A549 (cell line): ENCODE results near the gene TBX5. TPM values are rescaled to one million over a fixed set of nuclear protein-coding genes. Genes with fewer than 3 reads are reported as not detected.

Experiments
- ATAC-seq, 2 experiments: fragments of 200-7000 bp in 1 of 2; fragments of >200 bp in 1 of 2; cut with Nextera tagmentation in 1 of 2; cut with Tn5 transposase in 1 of 2; 3 replicates each; pipeline versions ENCODE4 v1.8.0 to v1.9.1; 2018 to 2020; ENCODE audit warnings: mild to moderate bottlenecking in 1 of 2, moderate library complexity in 1 of 2
- CTCF ChIA-PET: fragments of 300-600 bp; sonication (Branson Sonifier 250); formaldehyde crosslinking; extraction: SDS; loops from one replicate; lab custom pipeline; 2021; ENCODE audit warnings: antibody characterized with exemption, inconsistent platforms; lab: Yijun Ruan, JAX
- POLR2A ChIA-PET: fragments of 350-600 bp; formaldehyde crosslinking; extraction: SDS; loops from one replicate; lab custom pipeline; 2021; ENCODE audit warnings: antibody characterized with exemption, inconsistent platforms; lab: Yijun Ruan, JAX
- DNase-seq, 2 experiments: peaks; one replicate each; pipeline versions ENCODE4 v3.0.0 to v3.0.0-alpha.2; 2011 to 2016; ENCODE audit warnings: low read depth in 1 of 2, low spot score in 1 of 2
- FAIRE-seq: peaks from 2 replicates; lab custom pipeline; 2011; peaks lifted over from hg19 to GRCh38; lab: Jason Lieb, UNC
- H3K27ac ChIP-seq, 2 experiments: fragments of >200 bp; sonication (Bioruptor Twin); formaldehyde crosslinking; 3 replicates each; pipeline ENCODE4 v1.5.1; 2016 to 2017
- H3K4me1 ChIP-seq: fragments of >200 bp; sonication (Bioruptor Twin); formaldehyde crosslinking; 3 replicates; pipeline ENCODE4 v1.6.1; 2016
- H3K4me2 ChIP-seq: fragments of >200 bp; sonication (Bioruptor Twin); formaldehyde crosslinking; 3 replicates; pipeline ENCODE4 v1.6.1; 2016
- H3K4me3 ChIP-seq: fragments of >200 bp; sonication (Bioruptor Twin); formaldehyde crosslinking; 3 replicates; pipeline ENCODE4 v1.5.1; 2016
- H3K9me3 ChIP-seq: fragments of >200 bp; sonication (Bioruptor Twin); formaldehyde crosslinking; 3 replicates; pipeline ENCODE4 v1.6.1; 2016
- CEBPB ChIP-seq, 2 experiments: fragments of >200 bp in 1 of 2; sonication (Bioruptor Twin) in 1 of 2; formaldehyde crosslinking in 1 of 2; IDR thresholded peaks; 2 replicates each; pipeline ENCODE4 v1.6.1; 2012 to 2016
- CHD4 ChIP-seq: fragments of 200-600 bp; sonication (generic); IDR thresholded peaks from 2 replicates; pipeline ENCODE4 v1.6.1; 2016; ENCODE audit warnings: antibody characterized with exemption, mild to moderate bottlenecking, borderline replicate concordance
- FOSB ChIP-seq: fragments of 250-450 bp; sonication (Bioruptor Pico); IDR thresholded peaks from 2 replicates; pipeline ENCODE4 v1.5.0; 2020; ENCODE audit warnings: mild to moderate bottlenecking, moderate library complexity
- FOSL2 ChIP-seq, 2 experiments: fragments of 450-650 bp in 1 of 2; fragments of >200 bp in 1 of 2; sonication (Bioruptor Twin) in 1 of 2; formaldehyde crosslinking; IDR thresholded peaks; 2 replicates each; pipeline versions ENCODE4 v1.5.0 to v1.6.1; 2016 to 2020; ENCODE audit warnings: mild to moderate bottlenecking in 1 of 2, moderate library complexity in 1 of 2
- FOXS1 ChIP-seq: fragments of 250-450 bp; sonication (Bioruptor Pico); IDR thresholded peaks from 2 replicates; pipeline ENCODE4 v1.5.0; 2020; ENCODE audit warnings: mild to moderate bottlenecking, moderate library complexity
- HOXA7 ChIP-seq: fragments of 250-450 bp; sonication (Bioruptor Pico); IDR thresholded peaks from 2 replicates; pipeline ENCODE4 v1.5.0; 2020; ENCODE audit warnings: mild to moderate bottlenecking, moderate library complexity
- KDM5A ChIP-seq: fragments of 200-600 bp; sonication (generic); IDR thresholded peaks from 2 replicates; pipeline ENCODE4 v1.6.1; 2016; ENCODE audit warnings: antibody characterized with exemption, mild to moderate bottlenecking
- POLR2A ChIP-seq: IDR thresholded peaks from 2 replicates; pipeline ENCODE4 v1.6.1; 2012; ENCODE audit warnings: mild to moderate bottlenecking, low read length
- POLR2AphosphoS2 ChIP-seq: conservative IDR thresholded peaks from 2 replicates; pipeline ENCODE4 v1.6.1; 2012; ENCODE audit warnings: low read length, improper control_type of control experiment, inconsistent platforms
- SREBF2 ChIP-seq: fragments of 450-650 bp; IDR thresholded peaks from 2 replicates; pipeline ENCODE4 v1.6.1; 2014; ENCODE audit warnings: mild to moderate bottlenecking, moderate library complexity
- ZC3H11A ChIP-seq: fragments of 450-650 bp; IDR thresholded peaks from 2 replicates; pipeline ENCODE4 v1.6.1; 2014; ENCODE audit warnings: antibody characterized with exemption, mild to moderate bottlenecking
- ZNF302 ChIP-seq: fragments of 250-450 bp; sonication (Bioruptor Pico); IDR thresholded peaks from 2 replicates; pipeline ENCODE4 v1.9.0; 2021; ENCODE audit warnings: inconsistent platforms, mild to moderate bottlenecking, moderate library complexity
- WGBS: methylation state at CpG from one replicate; pipeline ENCODE4 v1.1.6; 2017; ENCODE audit errors: missing lambda C conversion rate; 5-methylcytosine and 5-hydroxymethylcytosine counted together
- polyA plus RNA-seq, 4 experiments: library from polyadenylated mRNA; depleted of rRNA in 3 of 4; stranded (reverse); fragments of >200 nt; fragmentation: RNase III in 1 of 4; extraction: RNeasy Plus Mini Kit Qiagen cat#74134 plus additional on column Dnase treatment in 1 of 4; gene quantifications; 2 replicates in 3 of 4; 3 replicates in 1 of 4; pipeline ENCODE4 v1.2.3, GENCODE V29; 2011 to 2017
- TF ChIP-seq, protein P1 (sequence below): fragments of >200 bp; sonication (Bioruptor Twin); formaldehyde crosslinking; IDR thresholded peaks from 2 replicates; pipeline ENCODE4 v1.6.1; 2016
- TF ChIP-seq, protein P2 (sequence below): fragments of >200 bp; sonication (Bioruptor Twin); formaldehyde crosslinking; IDR thresholded peaks from 3 replicates; pipeline ENCODE4 v1.6.1; 2016

The TBX5 gene
- polyA plus RNA-seq, 2 of the 4 experiments (the other 2 are of a cell fraction) = not detected

DNA sequence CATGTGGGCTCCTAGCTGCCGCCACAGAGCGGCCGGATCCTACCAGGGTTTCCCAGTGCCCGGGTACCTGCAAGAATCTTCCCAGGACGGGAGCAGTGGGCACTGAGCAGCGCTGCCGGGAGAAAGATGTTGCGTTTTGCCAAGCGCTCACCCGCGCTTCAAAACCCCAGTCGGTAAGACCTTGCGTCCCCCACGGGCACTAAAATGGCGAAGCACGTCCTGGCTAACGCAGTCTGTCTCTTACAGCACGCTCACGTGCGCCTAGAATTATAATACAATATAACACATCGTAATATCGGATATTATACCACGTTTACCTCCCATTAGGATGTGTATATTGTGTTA is 35.1 kb upstream of the TBX5 start:
- no peak for FAIRE-seq

DNA sequence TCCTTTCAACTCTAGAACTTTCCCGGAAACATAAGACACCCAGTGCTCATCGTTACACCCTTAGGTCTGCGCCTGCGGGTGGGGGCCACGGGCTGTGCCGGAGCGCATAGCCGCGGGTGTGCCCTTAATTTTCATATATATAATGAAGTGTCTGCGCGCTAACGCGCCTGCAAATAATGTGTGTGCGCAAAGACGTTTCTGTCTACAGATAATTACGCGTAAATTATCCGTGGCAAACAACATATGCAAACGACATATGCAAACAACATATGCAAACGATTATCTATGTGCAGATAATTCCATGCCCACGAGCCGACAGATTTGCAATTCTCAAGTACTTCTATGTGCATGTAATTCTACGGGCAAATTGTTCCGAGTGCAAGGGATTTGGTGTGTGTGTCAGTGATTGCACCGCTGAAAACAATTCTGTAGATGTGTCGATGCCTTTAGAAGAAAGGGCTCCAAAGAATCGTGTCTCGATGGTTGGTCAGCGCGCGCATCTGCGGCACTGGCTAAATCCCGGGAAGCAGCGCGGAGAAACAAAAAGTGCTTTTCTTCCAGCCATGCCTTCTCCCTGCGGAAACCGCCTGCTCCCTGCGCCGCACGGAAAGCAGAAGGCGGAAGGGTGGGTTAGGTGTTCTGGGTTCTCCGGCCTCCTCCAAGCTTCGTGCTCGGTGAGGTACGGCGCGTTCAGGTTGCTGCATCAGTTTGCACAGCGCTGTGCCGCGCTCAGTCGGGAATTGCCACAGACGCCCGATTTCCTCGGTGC is 34.5 kb upstream of the TBX5 start:
- Histone ChIP-seq H3K4me1 (no peaks in the 10 kb centered on the region), H3K27ac (no peak overlapping the region), H3K4me2 (no peak overlapping the region), H3K9me3 (no peaks in the 10 kb centered on the region), H3K4me3 (no peak overlapping the region)
- CTCF ChIA-PET = no interaction called here
- DNase-seq (no peak), FAIRE-seq (no peak), ATAC-seq (no peak)
- 48% methylated on average over 52 of the region's 54 CpGs for WGBS
- POLR2A ChIA-PET = no interaction called here
- TF ChIP-seq, protein P1, sequence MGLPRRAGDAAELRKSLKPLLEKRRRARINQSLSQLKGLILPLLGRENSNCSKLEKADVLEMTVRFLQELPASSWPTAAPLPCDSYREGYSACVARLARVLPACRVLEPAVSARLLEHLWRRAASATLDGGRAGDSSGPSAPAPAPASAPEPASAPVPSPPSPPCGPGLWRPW = no peak
- TF ChIP-seq, protein P2, sequence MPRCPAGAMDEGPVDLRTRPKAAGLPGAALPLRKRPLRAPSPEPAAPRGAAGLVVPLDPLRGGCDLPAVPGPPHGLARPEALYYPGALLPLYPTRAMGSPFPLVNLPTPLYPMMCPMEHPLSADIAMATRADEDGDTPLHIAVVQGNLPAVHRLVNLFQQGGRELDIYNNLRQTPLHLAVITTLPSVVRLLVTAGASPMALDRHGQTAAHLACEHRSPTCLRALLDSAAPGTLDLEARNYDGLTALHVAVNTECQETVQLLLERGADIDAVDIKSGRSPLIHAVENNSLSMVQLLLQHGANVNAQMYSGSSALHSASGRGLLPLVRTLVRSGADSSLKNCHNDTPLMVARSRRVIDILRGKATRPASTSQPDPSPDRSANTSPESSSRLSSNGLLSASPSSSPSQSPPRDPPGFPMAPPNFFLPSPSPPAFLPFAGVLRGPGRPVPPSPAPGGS = no peak
- TF ChIP-seq CHD4 (no peak), CEBPB (IDR thresholded peaks at IDR 0.05) (no peak), FOSL2 (IDR thresholded peaks at IDR 0.05) (no peak), FOSL2 (CRISPR knock-in tag; IDR thresholded peaks at IDR 0.05) (no peak)
- TF ChIP-seq, all 56 proteins: peak for 0

More for the DNA sequence above, 35.1 kb upstream of the TBX5 start:
- H3K4me3 ChIP-seq = no peak overlapping the region
- TF ChIP-seq FOSB (CRISPR knock-in tag) (no peak), HOXA7 (CRISPR knock-in tag) (no peak), CEBPB (IDR thresholded peaks at IDR 0.05) (no peak), ZC3H11A (no peak)
- 32% methylated on average over 18 of the region's 23 CpGs for WGBS
- no peaks in the 10 kb centered on the region for H3K9me3 ChIP-seq
- POLR2A ChIA-PET = no interaction called here
- CTCF ChIA-PET = no interaction called here
- ATAC-seq (no peak), DNase-seq (no peak)
- no peaks in the 10 kb centered on the region for H3K4me1 ChIP-seq
- no peak overlapping the region for H3K4me2 ChIP-seq
- no peak overlapping the region for H3K27ac ChIP-seq

DNA sequence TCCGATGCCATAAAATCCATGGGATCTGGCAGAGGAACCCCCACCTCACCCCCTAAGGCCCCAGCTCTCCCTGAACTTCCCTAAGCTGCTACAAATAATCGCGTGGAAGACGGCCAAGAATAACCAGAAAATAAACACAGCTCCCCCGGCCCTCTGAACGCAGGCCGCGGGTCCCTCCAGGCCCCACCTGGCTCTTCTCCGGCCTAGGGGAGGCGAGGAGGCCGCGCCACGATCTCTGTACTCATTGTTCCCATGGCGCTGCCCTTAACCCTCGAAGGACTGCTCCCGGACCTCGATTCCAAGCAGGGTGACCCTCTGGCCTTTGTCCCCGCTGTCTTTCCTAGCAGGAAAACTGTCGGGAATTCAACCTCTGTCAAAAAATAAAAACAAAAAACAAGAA is 33.9 kb upstream of the TBX5 start:
- no peak for TF ChIP-seq ZNF302
- no peak for TF ChIP-seq KDM5A
- TF ChIP-seq SREBF2 = no peak
- TF ChIP-seq, protein P2 = no peak
- no peak for TF ChIP-seq POLR2A
- no peak for TF ChIP-seq FOXS1 (CRISPR knock-in tag)
- TF ChIP-seq, all 56 proteins: peak for 0
- WGBS = 18% methylated on average over 18 of the region's 19 CpGs
- H3K9me3 ChIP-seq = no peaks in the 10 kb centered on the region
- ChIA-PET POLR2A (no interaction called here), CTCF (no interaction called here)
- ATAC-seq (no peak), FAIRE-seq (no peak), DNase-seq (no peak)
- no peaks in the 10 kb centered on the region for H3K4me1 ChIP-seq
- H3K4me2 ChIP-seq = no peak overlapping the region
- no peak overlapping the region for H3K4me3 ChIP-seq
- no peak overlapping the region for H3K27ac ChIP-seq

DNA sequence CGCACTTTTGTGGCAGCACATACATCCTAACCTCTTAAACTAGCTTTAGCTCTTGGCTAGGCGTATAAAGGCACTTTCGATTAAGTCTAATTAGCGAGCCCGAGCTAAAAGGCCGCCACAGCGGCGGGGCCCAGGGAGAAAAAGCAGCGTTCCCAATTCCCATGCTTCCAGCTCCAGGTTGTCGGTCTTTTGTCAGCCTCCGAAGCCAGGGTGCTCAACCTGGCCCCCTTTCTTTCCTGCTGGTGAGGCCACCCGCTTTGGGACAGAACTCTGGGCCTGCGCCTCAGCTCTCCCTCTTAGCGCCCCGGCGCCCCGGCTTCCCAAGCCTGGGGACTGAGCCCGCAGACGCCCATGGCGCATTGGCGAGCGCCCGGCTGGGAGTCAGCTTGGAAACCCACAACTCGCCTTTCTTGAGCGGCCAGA is 33.3 kb upstream of the TBX5 start:
- no peaks in the 10 kb centered on the region for H3K4me1 ChIP-seq
- DNase-seq (no peak), ATAC-seq (no peak), FAIRE-seq (no peak)
- CTCF ChIA-PET = no interaction called here
- no peak for TF ChIP-seq POLR2AphosphoS2
- WGBS = 32% methylated on average over 25 of the region's 25 CpGs
- no peak overlapping the region for H3K27ac ChIP-seq
- H3K9me3 ChIP-seq = no peaks in the 10 kb centered on the region
- POLR2A ChIA-PET = no interaction called here
- no peak overlapping the region for H3K4me3 ChIP-seq
- H3K4me2 ChIP-seq = no peak overlapping the region
